Measurements from ENCODE around the gene AGBL5.

AGBL5 gene

GRCh38 chr2:27085062-27085672 is 33.7 kb downstream of the AGBL5 start:
- peak overlapping the region; percentile 93 for H3K4me2 ChIP-seq (ENCODE audit: insufficient read depth, low read length, poor library complexity, severe bottlenecking)
- no peaks in the 10 kb centered on the region for H3K79me1 ChIP-seq (ENCODE audit: low read depth, low read length)
- no peak overlapping the region for H3K27ac ChIP-seq (replicated peaks; ENCODE audit: low read length)
- peak overlapping the region in 1 of 2 donors; percentile 74 for H3K4me3 ChIP-seq (ENCODE audit: low read length in 2 of 2)
- DNase-seq (ENCODE audit: low spot score): no peak
- peak overlapping the region; percentile 95 for H2AFZ ChIP-seq (ENCODE audit: low read length)
- WGBS, 2 donors (ENCODE audit: extremely low coverage in 2 of 2, insufficient read length in 2 of 2, insufficient replicate concordance in 1 of 2): no CpG with 5 or more reads among the region's 10 CpGs
- no peak overlapping the region for H2AK5ac ChIP-seq (ENCODE audit: low read depth, low read length)
- no peak overlapping the region for H3K4ac ChIP-seq (ENCODE audit: low read length)
- no peak overlapping the region for H4K8ac ChIP-seq (ENCODE audit: low read depth, low read length)
- H4K91ac ChIP-seq (ENCODE audit: low read depth, low read length, poor library complexity): no peak overlapping the region
- H3K14ac ChIP-seq (ENCODE audit: low read length): no peak overlapping the region
- peak overlapping the region; percentile 56 for H3K18ac ChIP-seq (ENCODE audit: low read length)
- no peak overlapping the region for H2BK120ac ChIP-seq (ENCODE audit: low read depth, low read length)
- H3K9me3 ChIP-seq (replicated peaks in 1 of 2; ENCODE audit: control insufficient read depth in 2 of 2, insufficient read depth in 1 of 2, low read depth in 1 of 2, low read length in 2 of 2): no peaks in the 10 kb centered on the region
- H2BK15ac ChIP-seq (ENCODE audit: low read length): no peak overlapping the region
- H3K9ac ChIP-seq (ENCODE audit: low read depth, low read length, poor library complexity): peak overlapping the region; percentile 88
- H3K4me1 ChIP-seq (ENCODE audit: control insufficient read depth in 2 of 2, insufficient read depth in 1 of 2, low read depth in 1 of 2, low read length in 2 of 2): peaks cover 8 to 30% of the 10 kb centered on the region in 2 donors
- H2BK12ac ChIP-seq (ENCODE audit: low read length): no peak overlapping the region
- H3K27me3 ChIP-seq (ENCODE audit: control insufficient read depth in 3 of 3, insufficient read depth in 3 of 3, low read depth in 1 of 3, low read length in 3 of 3): peaks cover 0 to 6% (median 6%) of the 10 kb centered on the region in 3 experiments
- peak overlapping the region; percentile 89 for H3K23ac ChIP-seq (ENCODE audit: low read depth, low read length, poor library complexity)
- H2BK5ac ChIP-seq (ENCODE audit: low read length): no peak overlapping the region
- H3K36me3 ChIP-seq (replicated peaks in 1 of 2; ENCODE audit: control insufficient read depth in 2 of 2, insufficient read depth in 2 of 2, low read length in 2 of 2): no peaks in the 10 kb centered on the region

GRCh38 chr2:27085673-27086089 is 34.2 kb downstream of the AGBL5 start:
- WGBS, 2 donors (ENCODE audit: extremely low coverage in 2 of 2, insufficient read length in 2 of 2, insufficient replicate concordance in 1 of 2): no CpG with 5 or more reads among the region's 38 CpGs
- Histone ChIP-seq H3K9ac (ENCODE audit: low read depth, low read length, poor library complexity) (peak overlapping the region; percentile 88), H3K18ac (ENCODE audit: low read length) (peak overlapping the region; percentile 96), H3K79me1 (ENCODE audit: low read depth, low read length) (no peaks in the 10 kb centered on the region), H4K8ac (ENCODE audit: low read depth, low read length) (no peak overlapping the region), H3K4me3 (ENCODE audit: low read length in 2 of 2) (peak overlapping the region; percentile 74), H2BK5ac (ENCODE audit: low read length) (peak overlapping the region; percentile 67), H2AFZ (ENCODE audit: low read length) (peak overlapping the region; percentile 95), H2BK120ac (ENCODE audit: low read depth, low read length) (no peak overlapping the region), H3K4me2 (ENCODE audit: insufficient read depth, low read length, poor library complexity, severe bottlenecking) (peak overlapping the region; percentile 93), H2BK15ac (ENCODE audit: low read length) (peak overlapping the region; percentile 61), H3K4ac (ENCODE audit: low read length) (no peak overlapping the region), H3K27me3 (ENCODE audit: control insufficient read depth in 3 of 3, insufficient read depth in 3 of 3, low read depth in 1 of 3, low read length in 3 of 3) (peaks cover 0 to 6% (median 6%) of the 10 kb centered on the region in 3 experiments), H3K4me1 (ENCODE audit: control insufficient read depth in 2 of 2, insufficient read depth in 1 of 2, low read depth in 1 of 2, low read length in 2 of 2) (peaks cover 8 to 25% of the 10 kb centered on the region in 2 donors), H3K9me3 (replicated peaks in 1 of 2; ENCODE audit: control insufficient read depth in 2 of 2, insufficient read depth in 1 of 2, low read depth in 1 of 2, low read length in 2 of 2) (no peaks in the 10 kb centered on the region), H3K23ac (ENCODE audit: low read depth, low read length, poor library complexity) (peak overlapping the region; percentile 89), H3K27ac (replicated peaks; ENCODE audit: low read length) (no peak overlapping the region), H3K14ac (ENCODE audit: low read length) (peak overlapping the region; percentile 91), H4K91ac (ENCODE audit: low read depth, low read length, poor library complexity) (no peak overlapping the region), H2BK12ac (ENCODE audit: low read length) (no peak overlapping the region), H2AK5ac (ENCODE audit: low read depth, low read length) (no peak overlapping the region), H3K36me3 (replicated peaks in 1 of 2; ENCODE audit: control insufficient read depth in 2 of 2, insufficient read depth in 2 of 2, low read length in 2 of 2) (no peaks in the 10 kb centered on the region)
- no peak for DNase-seq (ENCODE audit: low spot score)

- no peak overlapping the region for H3K27ac ChIP-seq (replicated peaks; ENCODE audit: low read length)
- peak overlapping the region; percentile 88 for H3K9ac ChIP-seq (ENCODE audit: low read depth, low read length, poor library complexity)
Measured at GRCh38 chr2:27086090-27086723, 34.7 kb downstream of the AGBL5 start.

More at GRCh38 chr2:27086090-27086723, 34.7 kb downstream of the AGBL5 start:
- Histone ChIP-seq H2BK120ac (ENCODE audit: low read depth, low read length) (no peak overlapping the region), H3K9me3 (replicated peaks in 1 of 2; ENCODE audit: control insufficient read depth in 2 of 2, insufficient read depth in 1 of 2, low read depth in 1 of 2, low read length in 2 of 2) (no peaks in the 10 kb centered on the region), H3K4me1 (ENCODE audit: control insufficient read depth in 2 of 2, insufficient read depth in 1 of 2, low read depth in 1 of 2, low read length in 2 of 2) (peaks cover 6 to 20% of the 10 kb centered on the region in 2 donors), H2AK5ac (ENCODE audit: low read depth, low read length) (no peak overlapping the region), H4K8ac (ENCODE audit: low read depth, low read length) (no peak overlapping the region), H3K18ac (ENCODE audit: low read length) (peak overlapping the region; percentile 96), H3K4me3 (ENCODE audit: low read length in 2 of 2) (peak overlapping the region; percentile 74), H3K27me3 (ENCODE audit: control insufficient read depth in 3 of 3, insufficient read depth in 3 of 3, low read depth in 1 of 3, low read length in 3 of 3) (peaks cover 0 to 6% (median 6%) of the 10 kb centered on the region in 3 experiments), H3K36me3 (replicated peaks in 1 of 2; ENCODE audit: control insufficient read depth in 2 of 2, insufficient read depth in 2 of 2, low read length in 2 of 2) (no peaks in the 10 kb centered on the region), H3K23ac (ENCODE audit: low read depth, low read length, poor library complexity) (peak overlapping the region; percentile 89), H2AFZ (ENCODE audit: low read length) (peak overlapping the region; percentile 95), H3K14ac (ENCODE audit: low read length) (peak overlapping the region; percentile 91), H3K4ac (ENCODE audit: low read length) (no peak overlapping the region), H2BK15ac (ENCODE audit: low read length) (peak overlapping the region; percentile 61), H3K4me2 (ENCODE audit: insufficient read depth, low read length, poor library complexity, severe bottlenecking) (peak overlapping the region; percentile 93), H2BK12ac (ENCODE audit: low read length) (no peak overlapping the region), H2BK5ac (ENCODE audit: low read length) (peak overlapping the region; percentile 67), H3K79me1 (ENCODE audit: low read depth, low read length) (no peaks in the 10 kb centered on the region), H4K91ac (ENCODE audit: low read depth, low read length, poor library complexity) (no peak overlapping the region)
- no CpG with 5 or more reads among the region's 81 CpGs for WGBS, 2 donors (ENCODE audit: extremely low coverage in 2 of 2, insufficient read length in 2 of 2, insufficient replicate concordance in 1 of 2)
- peak; percentile 95 for DNase-seq (ENCODE audit: low spot score)

All from neuronal stem cell (in vitro differentiated cells).